HEK293 (cell line): Measurements from ENCODE around the gene TMEM181.

Experiments used
- CTCF ChIA-PET: fragments of 350-600 bp; formaldehyde crosslinking; extraction: SDS; loops from one replicate; lab custom pipeline; 2021; ENCODE audit warnings: antibody characterized with exemption; lab: Yijun Ruan, JAX
- POLR2A ChIA-PET: fragments of 300-600 bp; formaldehyde crosslinking; extraction: SDS; loops from one replicate; lab custom pipeline; 2020; ENCODE audit warnings: antibody characterized with exemption, inconsistent platforms; lab: Yijun Ruan, JAX
- H3K27ac ChIP-seq: fragments of 200-500 bp; sonication (Bioruptor generic); 2 replicates; pipeline ENCODE4 v1.5.1; 2014; ENCODE audit warnings: low read depth, low read length, control low read depth, inconsistent platforms; ENCODE audit errors: extremely low read depth
- H3K36me3 ChIP-seq, 2 experiments: fragments of 200-500 bp in 1 of 2; sonication (Bioruptor generic) in 1 of 2; 1 replicate in 1 of 2; 2 replicates in 1 of 2; pipeline ENCODE4 v1.5.1; 2014 to 2017; ENCODE audit warnings: inconsistent platforms in 2 of 2, low read length in 2 of 2; ENCODE audit not compliant: control insufficient read depth in 2 of 2, insufficient read depth in 1 of 2
- H3K4me1 ChIP-seq: fragments of 200-500 bp; sonication (Bioruptor generic); 2 replicates; pipeline ENCODE4 v1.5.1; 2014; ENCODE audit warnings: mild to moderate bottlenecking, low read length, inconsistent platforms; ENCODE audit not compliant: control insufficient read depth, insufficient read depth
- H3K4me3 ChIP-seq: 2 replicates; pipeline ENCODE4 v1.5.1; 2011; ENCODE audit warnings: low read depth, mild to moderate bottlenecking, control low read depth, low read length, moderate library complexity
- H3K9me3 ChIP-seq: fragments of 200-500 bp; sonication (Bioruptor generic); 2 replicates; pipeline ENCODE4 v1.5.1; 2014; ENCODE audit warnings: low read depth, low read length, inconsistent platforms; ENCODE audit not compliant: control insufficient read depth, insufficient read depth
- BCL11A ChIP-seq: fragments of 450-650 bp; formaldehyde crosslinking; IDR thresholded peaks from 2 replicates; pipeline ENCODE4 v1.5.1; 2016; ENCODE audit warnings: low read depth, missing biosample characterization, missing genetic modification characterization
- CTCF ChIP-seq: fragments of 450-650 bp; formaldehyde crosslinking; IDR thresholded peaks from 2 replicates; pipeline ENCODE4 v1.5.1; 2016; ENCODE audit warnings: missing biosample characterization, missing genetic modification characterization
- EGR2 ChIP-seq: fragments of 450-650 bp; formaldehyde crosslinking; IDR thresholded peaks from 2 replicates; pipeline ENCODE4 v1.5.1; 2016; ENCODE audit warnings: low read depth, missing biosample characterization, missing genetic modification characterization
- HOXC10 ChIP-seq: sonication (generic); formaldehyde crosslinking; IDR thresholded peaks from 2 replicates; pipeline ENCODE4 v1.8.1; 2023; ENCODE audit warnings: mild to moderate bottlenecking, missing genetic modification reagents
- IKZF3 ChIP-seq: fragments of 450-650 bp; IDR thresholded peaks from 2 replicates; pipeline ENCODE4 v1.5.0; 2018; ENCODE audit warnings: missing biosample characterization, mild to moderate bottlenecking, missing genetic modification characterization, moderate library complexity
- KLF10 ChIP-seq: fragments of 450-650 bp; IDR thresholded peaks from 2 replicates; pipeline ENCODE4 v1.5.1; 2018; ENCODE audit warnings: missing biosample characterization, mild to moderate bottlenecking, missing genetic modification characterization
- KLF8 ChIP-seq: fragments of 450-650 bp; formaldehyde crosslinking; IDR thresholded peaks from 2 replicates; pipeline ENCODE4 v1.5.1; 2016; ENCODE audit warnings: missing biosample characterization, missing genetic modification characterization
- PRDM1 ChIP-seq: fragments of 450-650 bp; formaldehyde crosslinking; IDR thresholded peaks from 2 replicates; pipeline ENCODE4; 2016; ENCODE audit warnings: missing biosample characterization, missing genetic modification characterization
- WT1 ChIP-seq: fragments of 450-650 bp; formaldehyde crosslinking; IDR thresholded peaks from 2 replicates; pipeline ENCODE4 v1.5.1; 2016; ENCODE audit warnings: missing biosample characterization, missing genetic modification characterization
- YY1 ChIP-seq: fragments of 450-650 bp; formaldehyde crosslinking; IDR thresholded peaks from 2 replicates; pipeline ENCODE4 v1.5.1; 2018; ENCODE audit warnings: missing biosample characterization, missing genetic modification characterization
- ZBTB21 ChIP-seq: fragments of 450-650 bp; formaldehyde crosslinking; IDR thresholded peaks from 2 replicates; pipeline ENCODE4 v1.5.1; 2017; ENCODE audit warnings: missing biosample characterization, missing genetic modification characterization
- ZFP3 ChIP-seq: fragments of 450-650 bp; formaldehyde crosslinking; IDR thresholded peaks from 2 replicates; pipeline ENCODE4 v1.5.1; 2016; ENCODE audit warnings: low read depth, missing biosample characterization, missing genetic modification characterization
- ZIC2 ChIP-seq: fragments of 450-650 bp; formaldehyde crosslinking; IDR thresholded peaks from 2 replicates; pipeline ENCODE4 v1.5.1; 2016; ENCODE audit warnings: missing biosample characterization, missing genetic modification characterization
- ZNF19 ChIP-seq: fragments of 450-650 bp; formaldehyde crosslinking; IDR thresholded peaks from 2 replicates; pipeline ENCODE4; 2016; ENCODE audit warnings: missing biosample characterization, missing genetic modification characterization, low read depth
- ZNF2 ChIP-seq: fragments of 450-650 bp; formaldehyde crosslinking; IDR thresholded peaks from 2 replicates; pipeline ENCODE4 v1.5.1; 2016; ENCODE audit warnings: missing biosample characterization, missing genetic modification characterization
- ZNF202 ChIP-seq: fragments of 450-650 bp; formaldehyde crosslinking; IDR thresholded peaks from 2 replicates; pipeline ENCODE4 v1.5.1; 2016; ENCODE audit warnings: missing biosample characterization, missing genetic modification characterization, borderline replicate concordance
- ZNF223 ChIP-seq: fragments of 450-650 bp; formaldehyde crosslinking; IDR thresholded peaks from 2 replicates; pipeline ENCODE4 v1.5.1; 2016; ENCODE audit warnings: missing biosample characterization, missing genetic modification characterization
- ZNF26 ChIP-seq: fragments of 450-650 bp; formaldehyde crosslinking; IDR thresholded peaks from 2 replicates; pipeline ENCODE4 v1.5.1; 2016; ENCODE audit warnings: missing biosample characterization, missing genetic modification characterization
- ZNF266 ChIP-seq: fragments of 450-650 bp; formaldehyde crosslinking; IDR thresholded peaks from 2 replicates; pipeline ENCODE4 v1.5.1; 2016; ENCODE audit warnings: missing biosample characterization, missing genetic modification characterization, low read depth
- ZNF394 ChIP-seq: fragments of 450-650 bp; formaldehyde crosslinking; IDR thresholded peaks from 2 replicates; pipeline ENCODE4 v1.5.1; 2016; ENCODE audit warnings: missing biosample characterization, missing genetic modification characterization, mild to moderate bottlenecking, moderate library complexity, borderline replicate concordance
- ZNF529 ChIP-seq: fragments of 450-650 bp; formaldehyde crosslinking; IDR thresholded peaks from 2 replicates; pipeline ENCODE4 v1.5.1; 2017; ENCODE audit warnings: missing genetic modification characterization, missing biosample characterization; ENCODE audit not compliant: insufficient replicate concordance
- ZNF555 ChIP-seq: fragments of 450-650 bp; formaldehyde crosslinking; conservative IDR thresholded peaks from 2 replicates; pipeline ENCODE4 v1.5.1; 2017; ENCODE audit warnings: missing biosample characterization, mild to moderate bottlenecking, missing genetic modification characterization, inconsistent platforms
- ZNF561 ChIP-seq: fragments of 450-650 bp; IDR thresholded peaks from 2 replicates; pipeline ENCODE4 v1.5.1; 2018; ENCODE audit warnings: missing biosample characterization, missing genetic modification characterization, borderline replicate concordance
- ZNF580 ChIP-seq: fragments of 450-650 bp; formaldehyde crosslinking; IDR thresholded peaks from 2 replicates; pipeline ENCODE4 v1.5.1; 2016; ENCODE audit warnings: missing biosample characterization, missing genetic modification characterization
- ZNF585B ChIP-seq: fragments of 450-650 bp; formaldehyde crosslinking; IDR thresholded peaks from 2 replicates; pipeline ENCODE4 v1.5.1; 2016; ENCODE audit warnings: missing biosample characterization, missing genetic modification characterization
- ZNF600 ChIP-seq: fragments of 450-650 bp; formaldehyde crosslinking; IDR thresholded peaks from 2 replicates; pipeline ENCODE4 v1.5.1; 2016; ENCODE audit warnings: missing biosample characterization, missing genetic modification characterization
- ZNF623 ChIP-seq: fragments of 450-650 bp; formaldehyde crosslinking; IDR thresholded peaks from 2 replicates; pipeline ENCODE4 v1.5.1; 2016; ENCODE audit warnings: missing biosample characterization, missing genetic modification characterization
- ZNF677 ChIP-seq: fragments of 450-650 bp; IDR thresholded peaks from 2 replicates; pipeline ENCODE4 v1.5.0; 2018; ENCODE audit warnings: missing biosample characterization, mild to moderate bottlenecking, missing genetic modification characterization, moderate library complexity
- ZNF837 ChIP-seq: fragments of 450-650 bp; formaldehyde crosslinking; IDR thresholded peaks from 2 replicates; pipeline ENCODE4 v1.5.1; 2016; ENCODE audit warnings: missing biosample characterization, missing genetic modification characterization
- ZSCAN30 ChIP-seq: fragments of 450-650 bp; IDR thresholded peaks from 2 replicates; pipeline ENCODE4 v1.5.1; 2018; ENCODE audit warnings: missing biosample characterization, mild to moderate bottlenecking, missing genetic modification characterization, moderate library complexity
- ZXDB ChIP-seq: fragments of 450-650 bp; formaldehyde crosslinking; IDR thresholded peaks from 2 replicates; pipeline ENCODE4 v1.5.1; 2016; ENCODE audit warnings: missing biosample characterization, missing genetic modification characterization
- TF ChIP-seq, protein P1 (sequence below): fragments of 450-650 bp; formaldehyde crosslinking; IDR thresholded peaks from 2 replicates; pipeline ENCODE4 v1.5.1; 2017; ENCODE audit warnings: missing biosample characterization, missing genetic modification characterization

Gene TMEM181, protein sequence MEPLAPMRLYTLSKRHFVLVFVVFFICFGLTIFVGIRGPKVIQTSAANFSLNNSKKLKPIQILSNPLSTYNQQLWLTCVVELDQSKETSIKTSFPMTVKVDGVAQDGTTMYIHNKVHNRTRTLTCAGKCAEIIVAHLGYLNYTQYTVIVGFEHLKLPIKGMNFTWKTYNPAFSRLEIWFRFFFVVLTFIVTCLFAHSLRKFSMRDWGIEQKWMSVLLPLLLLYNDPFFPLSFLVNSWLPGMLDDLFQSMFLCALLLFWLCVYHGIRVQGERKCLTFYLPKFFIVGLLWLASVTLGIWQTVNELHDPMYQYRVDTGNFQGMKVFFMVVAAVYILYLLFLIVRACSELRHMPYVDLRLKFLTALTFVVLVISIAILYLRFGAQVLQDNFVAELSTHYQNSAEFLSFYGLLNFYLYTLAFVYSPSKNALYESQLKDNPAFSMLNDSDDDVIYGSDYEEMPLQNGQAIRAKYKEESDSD

GRCh38 chr6:158559895-158560835 lies at the start of gene TMEM181:
TMEM181 (plus strand) TSS chr6:158560091; CDS start chr6:158560225, 134 bp downstream.
- Histone ChIP-seq H3K36me3 (peaks cover 0 to 4% of the 10 kb centered on the region in 2 experiments; a peak in 1 of 3 replicates), H3K9me3 (no peaks in the 10 kb centered on the region), H3K4me3 (peak within 1 kb of the TSS; percentile 82), H3K27ac (peak within 1 kb of the TSS; percentile 76), H3K4me1 (peaks cover 10% of the 10 kb centered on the region)
- ChIA-PET POLR2A (interaction anchor here (0.6 to 1.3 kb wide), 6 partner anchors 15 to 274 kb away, joined by 3 to 6 read pairs (median 3); partner anchors contain the start of gene DYNLT1), CTCF (interaction anchor here (0.7 to 1.1 kb wide), 4 partner anchors 9 to 339 kb away, joined by 3 to 4 read pairs (median 4); no protein-coding TSS in a partner anchor)
- TF ChIP-seq BCL11A (tag by site-specific recombination): no peak
- no peak for TF ChIP-seq IKZF3 (tag by site-specific recombination)
- peak; percentile 79 for TF ChIP-seq KLF10 (tag by site-specific recombination)
- no peak for TF ChIP-seq ZNF394
- no peak for TF ChIP-seq WT1 (tag by site-specific recombination)
- peak; percentile 93 for TF ChIP-seq ZSCAN30 (tag by site-specific recombination)
- no peak for TF ChIP-seq ZNF677 (tag by site-specific recombination)
- no peak for TF ChIP-seq ZNF26 (tag by site-specific recombination)
- peak; percentile 36 for TF ChIP-seq EGR2 (tag by site-specific recombination)
- TF ChIP-seq, protein P1, sequence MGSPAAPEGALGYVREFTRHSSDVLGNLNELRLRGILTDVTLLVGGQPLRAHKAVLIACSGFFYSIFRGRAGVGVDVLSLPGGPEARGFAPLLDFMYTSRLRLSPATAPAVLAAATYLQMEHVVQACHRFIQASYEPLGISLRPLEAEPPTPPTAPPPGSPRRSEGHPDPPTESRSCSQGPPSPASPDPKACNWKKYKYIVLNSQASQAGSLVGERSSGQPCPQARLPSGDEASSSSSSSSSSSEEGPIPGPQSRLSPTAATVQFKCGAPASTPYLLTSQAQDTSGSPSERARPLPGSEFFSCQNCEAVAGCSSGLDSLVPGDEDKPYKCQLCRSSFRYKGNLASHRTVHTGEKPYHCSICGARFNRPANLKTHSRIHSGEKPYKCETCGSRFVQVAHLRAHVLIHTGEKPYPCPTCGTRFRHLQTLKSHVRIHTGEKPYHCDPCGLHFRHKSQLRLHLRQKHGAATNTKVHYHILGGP (tag by site-specific recombination): no peak
- TF ChIP-seq ZNF19 (tag by site-specific recombination): no peak
- no peak for TF ChIP-seq ZNF585B (tag by site-specific recombination)
- TF ChIP-seq ZNF837: no peak
- peak; percentile 74; the same call in 1 of the 2 replicates for TF ChIP-seq ZNF561
- TF ChIP-seq KLF8 (tag by site-specific recombination): peak; percentile 36; the same call in 1 of the 2 replicates
- no peak for TF ChIP-seq ZNF2 (tag by site-specific recombination)
- TF ChIP-seq HOXC10 (CRISPR knock-in tag): 0 out of 2 replicates have a peak, but pooled peaks have one; percentile 46
- no peak for TF ChIP-seq ZNF529
- no peak; the same call in 1 of the 2 replicates for TF ChIP-seq YY1
- TF ChIP-seq CTCF (tag by site-specific recombination): peak; percentile 43; the same call in 1 of the 2 replicates
- TF ChIP-seq ZNF600 (tag by site-specific recombination): no peak
- TF ChIP-seq ZBTB21 (tag by site-specific recombination): no peak
- TF ChIP-seq ZNF623: no peak
- no peak for TF ChIP-seq ZXDB (tag by site-specific recombination)
- TF ChIP-seq PRDM1: no peak
- TF ChIP-seq ZNF223: no peak
- peak; percentile 69 for TF ChIP-seq ZIC2 (tag by site-specific recombination)
- no peak for TF ChIP-seq ZNF580
- TF ChIP-seq ZNF202 (tag by site-specific recombination): peak; percentile 69; the same call in 1 of the 2 replicates
- 0 out of 2 replicates have a peak, but pooled peaks have one; percentile 10 for TF ChIP-seq ZNF266 (tag by site-specific recombination)
- no peak for TF ChIP-seq ZNF555 (tag by site-specific recombination)
- TF ChIP-seq ZFP3 (tag by site-specific recombination): no peak
